M059J (cell line): ENCODE results near the gene MAFG. TPM values are rescaled to one million over a fixed set of nuclear protein-coding genes. Genes with fewer than 3 reads are reported as not detected.

Source experiments
- DNase-seq: peaks from one replicate; pipeline ENCODE4 v3.0.0-alpha.2; 2012; ENCODE audit warnings: low read depth
- total RNA-seq: library from RNA; depleted of rRNA; stranded (reverse); fragments of >200 nt; shearing (Covaris generic); gene quantifications from 2 replicates; pipeline ENCODE4 v1.2.3, GENCODE V29; 2014; rRNA removed

The MAFG gene
- 8.1 and 15.1 TPM in 2 replicates for total RNA-seq

- DNase-seq = peak; percentile 93
Observed at GRCh38 chr17:81927653-81928543, at the start of gene MAFG. Gene MAFG (minus strand): TSS chr17:81927735. CDS start chr17:81923185, 4,550 bp downstream.

GRCh38 chr17:81976332-81977210, 49.0 kb upstream of the MAFG start:
- DNase-seq = peak; percentile 34

DNA sequence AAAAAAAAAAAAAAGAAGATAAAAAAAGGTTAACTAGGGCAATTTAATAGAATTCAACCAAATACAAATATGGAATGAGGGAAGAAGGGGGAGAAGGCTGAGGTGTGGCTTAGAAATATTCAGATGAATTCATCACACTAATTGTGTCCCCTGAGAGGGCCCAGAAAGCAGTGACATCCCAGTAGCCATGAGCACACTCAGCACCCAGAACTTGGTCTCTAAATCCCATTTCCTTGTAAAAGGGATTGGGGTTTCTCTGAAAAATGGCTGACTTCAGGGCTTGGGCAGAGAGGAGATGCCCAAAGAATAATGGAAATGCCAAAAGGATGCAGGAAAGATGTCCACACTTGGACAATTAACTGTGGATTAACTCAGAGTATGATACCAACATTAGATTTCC, 45.9 kb upstream of the MAFG start:
- no peak for DNase-seq

GRCh38 chr17:81968850-81969812, 41.6 kb upstream of the MAFG start:
- no peak for DNase-seq

DNA sequence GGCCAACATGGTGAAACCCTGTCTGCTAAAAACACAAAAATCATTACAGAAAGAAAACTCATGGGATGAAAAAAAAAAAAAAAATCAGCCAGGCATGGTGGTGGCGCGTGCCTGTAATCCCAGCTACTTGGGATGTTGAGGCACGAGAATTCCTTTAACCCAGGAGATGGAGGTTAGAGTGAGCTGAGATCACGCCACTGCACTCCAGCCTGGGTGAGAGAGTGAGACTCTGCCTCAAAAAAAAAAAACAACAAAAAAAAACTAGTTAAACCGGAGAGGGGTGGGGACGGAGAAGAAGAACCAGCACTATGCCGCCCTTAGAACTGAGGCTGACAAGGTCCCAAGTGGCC, 40.8 kb upstream of the MAFG start:
- DNase-seq = no peak

GRCh38 chr17:81967533-81968395, 40.2 kb upstream of the MAFG start:
- DNase-seq = peak; percentile 59

- no peak for DNase-seq
Observed at GRCh38 chr17:81967244-81967532, 39.7 kb upstream of the MAFG start.

- DNase-seq = no peak
Observed at GRCh38 chr17:81966343-81967243, 39.1 kb upstream of the MAFG start.

DNA sequence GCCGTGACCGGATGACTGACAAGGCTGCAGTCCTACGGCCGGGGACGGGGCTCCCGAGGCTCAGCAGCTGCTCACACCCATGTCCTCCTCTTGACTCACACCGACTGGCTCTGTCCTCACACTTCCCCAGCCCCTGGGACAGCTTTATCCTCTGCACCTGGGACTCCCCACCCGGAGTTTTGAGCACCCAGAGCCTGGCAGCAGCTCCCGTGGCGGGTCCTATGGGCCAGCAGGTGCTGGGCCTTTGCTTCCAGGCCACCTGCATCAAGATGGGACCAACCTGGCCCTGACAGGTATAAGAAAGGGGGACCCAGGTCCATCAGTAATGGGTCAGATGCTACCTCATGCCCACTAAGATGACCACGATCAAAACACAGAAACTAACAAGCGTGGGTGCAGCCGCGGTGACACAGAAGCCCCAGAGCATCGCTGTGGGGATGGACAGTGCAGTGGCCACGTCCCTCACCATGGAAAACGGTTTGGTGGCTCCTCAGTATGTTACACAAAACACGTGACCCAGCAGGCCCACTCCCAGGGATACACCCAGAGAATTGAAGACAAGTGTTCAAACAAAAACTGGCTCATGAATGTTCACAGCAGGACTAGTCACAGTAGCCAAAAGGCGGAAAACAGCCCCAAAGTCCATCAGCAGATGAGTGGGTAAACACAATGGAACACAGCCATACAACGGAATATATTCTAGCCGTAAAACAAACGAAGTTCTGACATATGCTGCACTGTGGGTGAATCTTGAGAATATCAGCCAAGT, 36.7 kb upstream of the MAFG start:
- DNase-seq = no peak

GRCh38 chr17:81962499-81963441, 35.2 kb upstream of the MAFG start:
- no peak for DNase-seq

DNA sequence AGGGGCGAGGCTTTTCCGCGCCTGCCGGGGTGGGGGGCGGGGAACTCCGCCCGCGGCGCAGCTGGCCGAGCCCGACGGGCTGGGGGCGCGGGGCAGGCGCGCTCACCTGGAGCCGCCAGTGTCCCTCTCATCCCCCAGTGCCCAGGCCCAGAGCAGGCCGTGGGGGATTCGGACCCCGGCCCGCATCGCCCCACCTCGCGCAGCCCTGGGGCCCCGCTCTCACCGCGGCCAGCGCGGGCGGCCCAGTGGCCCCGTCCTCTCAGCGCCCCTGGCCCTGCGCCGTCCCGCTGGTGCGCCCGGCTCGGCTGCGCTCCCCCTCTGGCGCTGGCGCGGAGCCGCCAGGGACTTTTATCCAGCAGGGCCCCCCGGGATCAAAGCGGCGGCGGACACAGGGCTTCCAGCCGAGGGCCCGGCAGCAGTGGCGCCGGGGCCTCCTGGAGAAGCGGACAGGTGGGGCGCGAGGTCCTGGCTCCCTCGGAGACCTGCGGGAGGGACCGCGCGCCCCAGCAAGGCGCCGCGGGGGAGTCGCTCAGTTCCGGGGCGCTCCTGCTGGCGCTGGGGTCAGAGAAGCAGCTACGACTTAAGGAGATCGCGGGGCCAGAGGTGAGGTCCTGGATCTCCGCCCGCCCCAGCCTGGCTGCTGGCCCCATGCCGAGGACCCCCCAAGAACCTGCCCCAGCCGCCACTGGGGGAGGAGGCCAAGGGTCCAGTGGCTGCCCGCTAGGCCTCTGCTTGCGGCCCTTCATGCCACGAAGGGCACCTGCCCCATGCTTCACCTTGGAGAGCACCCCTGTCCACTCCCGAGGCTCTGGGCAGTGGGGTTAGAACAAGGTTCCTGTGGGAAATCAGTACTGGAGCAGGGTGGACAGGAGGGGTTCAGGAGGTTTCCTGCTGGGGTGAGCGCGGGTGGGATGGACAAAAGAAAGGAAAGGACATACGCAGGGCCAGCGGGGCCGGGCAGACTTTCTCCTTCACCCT, 34.3 kb upstream of the MAFG start:
- no peak for DNase-seq

GRCh38 chr17:81961087-81961511, 33.6 kb upstream of the MAFG start, which contains the start of gene NOTUM:
Gene NOTUM (minus strand): TSS chr17:81961187. CDS start chr17:81960909, 278 bp downstream.
- DNase-seq = peak; percentile 49

DNA sequence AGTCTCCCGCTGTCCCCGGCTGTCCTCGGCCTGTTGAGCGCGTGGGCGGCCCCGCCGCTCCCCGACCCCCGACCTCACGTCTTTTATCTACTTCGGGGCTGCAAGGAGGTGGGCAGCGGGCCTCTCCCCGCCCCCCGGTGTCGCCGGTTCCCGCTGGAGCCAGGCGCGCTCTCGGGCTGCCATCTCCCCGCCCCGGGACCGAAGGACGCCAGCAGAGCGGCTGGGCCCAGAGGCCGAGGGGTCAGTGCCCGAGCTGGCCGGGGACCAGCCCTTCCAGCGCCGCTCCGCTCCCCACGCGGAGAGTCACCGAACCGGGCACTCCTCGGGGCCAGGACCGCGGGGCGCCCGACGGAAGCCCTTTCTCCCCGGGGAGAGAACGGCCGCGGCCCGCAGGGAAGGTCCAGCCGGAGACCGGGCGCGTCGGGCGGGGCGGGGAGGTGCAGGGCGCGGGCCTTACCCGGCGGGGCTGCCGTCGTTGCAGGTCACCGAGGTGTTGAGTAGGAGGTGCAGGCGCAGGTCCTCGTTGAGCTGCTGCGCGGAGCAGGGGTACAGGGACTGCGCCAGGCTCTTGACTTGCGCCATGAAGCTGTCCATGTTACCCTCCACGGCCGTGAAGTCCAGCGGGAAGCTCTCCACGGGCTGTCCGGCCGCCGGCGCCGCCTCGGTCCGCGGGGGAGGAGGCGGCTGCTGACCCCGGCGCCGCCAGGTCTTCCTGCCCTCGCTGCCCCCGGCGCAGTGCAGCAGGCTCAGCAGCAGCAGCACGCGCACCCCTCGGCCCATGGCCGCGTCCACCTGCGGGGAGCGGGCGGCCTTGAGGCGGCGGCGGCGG, 32.8 kb upstream of the MAFG start:
- DNase-seq = no peak

DNA sequence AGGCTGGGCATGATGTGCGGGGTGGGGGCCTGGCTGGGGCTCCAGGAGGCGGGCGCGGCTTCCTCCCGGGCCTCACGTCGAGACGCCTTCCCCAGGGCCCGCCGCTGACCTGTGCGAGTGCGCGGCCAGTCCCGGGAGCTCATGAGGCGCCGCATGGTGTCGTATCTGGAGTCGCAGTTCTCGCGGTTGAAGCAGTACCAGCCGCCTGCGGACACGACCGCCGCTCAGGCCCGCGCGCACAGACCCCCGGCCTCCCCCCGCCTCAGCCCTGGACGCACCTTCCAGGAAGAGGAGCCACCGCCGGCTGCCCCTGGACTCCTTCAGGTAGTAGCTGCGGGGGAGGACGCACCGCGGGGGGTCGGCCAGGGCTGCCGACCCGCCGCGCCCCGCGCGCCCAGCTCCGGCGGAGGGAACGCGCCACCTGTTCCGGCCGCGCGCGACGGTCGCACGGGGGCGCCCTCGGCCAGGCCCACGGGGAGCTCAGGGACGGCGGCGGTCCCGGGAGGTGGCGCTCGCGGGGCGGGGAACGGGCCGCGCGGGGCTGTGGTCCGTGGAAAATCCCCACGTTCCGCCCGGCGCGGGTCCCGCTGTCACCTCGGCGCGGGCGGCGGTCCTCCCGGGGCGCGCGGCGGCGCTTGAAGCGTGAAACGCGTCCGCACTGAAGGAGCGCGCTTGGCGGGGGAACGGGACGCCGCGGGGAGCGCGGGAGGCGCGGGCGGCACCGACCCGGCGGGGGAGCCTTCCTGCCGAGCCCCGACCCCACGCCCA, 32.0 kb upstream of the MAFG start:
- DNase-seq = peak; percentile 41
